GM12892 (cell line): Measurements from ENCODE around the gene PTPN1.
"Not testable (repeated sequence)": the region's sequence is repeated elsewhere in the genome, so short reads cannot be mapped to it uniquely, and the experiment has no call there.

ENCODE experiments used
- DNase-seq: peaks from one replicate; pipeline ENCODE4 v3.0.0; 2011; ENCODE audit not compliant: insufficient read length
- FAIRE-seq: peaks from 2 replicates; lab custom pipeline; 2011; peaks lifted over from hg19 to GRCh38; lab: Jason Lieb, UNC
- POLR2A ChIP-seq: IDR thresholded peaks from 2 replicates; pipeline ENCODE4 v1.6.1; 2011; ENCODE audit warnings: low read depth, low read length, control low read depth
- POLR2AphosphoS5 ChIP-seq: IDR thresholded peaks from 2 replicates; pipeline ENCODE4 v1.6.1; 2011; ENCODE audit warnings: low read depth, low read length, control low read depth
- TAF1 ChIP-seq: IDR thresholded peaks from 2 replicates; pipeline ENCODE4 v1.6.1; 2011; ENCODE audit warnings: low read depth, mild to moderate bottlenecking, control low read depth, low read length, borderline replicate concordance

PTPN1 gene

DNA sequence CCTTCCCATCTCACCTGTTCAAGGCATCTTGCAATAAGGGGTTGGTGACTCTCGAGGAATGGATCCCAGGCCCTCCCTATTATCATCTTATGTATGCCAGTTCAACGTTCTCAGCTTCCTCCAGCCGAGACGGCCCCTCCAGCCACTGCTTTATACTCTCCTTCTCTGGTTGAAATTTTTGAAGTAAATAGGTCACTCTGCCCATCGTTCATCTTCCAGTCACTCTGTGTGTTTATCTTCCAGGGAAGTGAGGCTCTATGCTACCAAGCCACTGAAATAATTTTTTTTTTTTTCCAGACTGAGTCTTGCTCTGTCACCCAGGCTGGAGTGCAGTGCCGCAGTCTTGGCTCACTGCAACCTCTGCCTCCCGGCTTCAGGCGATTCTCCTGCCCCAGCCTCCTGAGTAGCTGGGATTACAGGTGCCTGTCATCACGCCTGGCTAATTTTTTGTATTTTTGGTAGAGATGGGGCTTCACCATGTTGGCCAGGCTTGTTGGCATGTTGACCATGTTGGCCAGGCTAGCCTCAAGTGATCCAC lies 17.0 kb downstream of the PTPN1 start:
- FAIRE-seq (no peak), DNase-seq (no peak)
- TF ChIP-seq POLR2AphosphoS5 (no peak), TAF1 (no peak), POLR2A (no peak)

DNA sequence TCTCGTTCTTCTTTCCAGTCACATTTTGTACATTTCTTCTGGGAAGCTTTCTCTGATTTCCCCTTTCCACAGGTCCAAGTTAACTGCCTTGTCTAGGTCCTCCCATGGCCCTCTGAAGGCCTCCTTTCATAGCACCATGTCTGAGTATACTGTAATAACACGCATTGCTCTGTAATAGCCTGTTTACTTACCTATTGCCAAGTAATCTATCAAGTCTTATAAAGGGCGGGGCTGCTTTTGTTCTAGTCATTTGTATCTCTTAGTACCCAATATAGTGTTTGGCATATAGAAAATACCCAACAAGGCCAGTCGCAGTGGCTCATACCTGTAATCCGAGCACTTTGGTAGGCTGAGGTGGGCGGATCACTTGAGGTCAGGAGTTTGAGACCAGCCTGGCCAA lies 17.9 kb downstream of the PTPN1 start:
- TF ChIP-seq POLR2A: no peak
- no peak for TF ChIP-seq TAF1
- TF ChIP-seq POLR2AphosphoS5: no peak
- FAIRE-seq (peak; percentile 58), DNase-seq (no peak)

DNA sequence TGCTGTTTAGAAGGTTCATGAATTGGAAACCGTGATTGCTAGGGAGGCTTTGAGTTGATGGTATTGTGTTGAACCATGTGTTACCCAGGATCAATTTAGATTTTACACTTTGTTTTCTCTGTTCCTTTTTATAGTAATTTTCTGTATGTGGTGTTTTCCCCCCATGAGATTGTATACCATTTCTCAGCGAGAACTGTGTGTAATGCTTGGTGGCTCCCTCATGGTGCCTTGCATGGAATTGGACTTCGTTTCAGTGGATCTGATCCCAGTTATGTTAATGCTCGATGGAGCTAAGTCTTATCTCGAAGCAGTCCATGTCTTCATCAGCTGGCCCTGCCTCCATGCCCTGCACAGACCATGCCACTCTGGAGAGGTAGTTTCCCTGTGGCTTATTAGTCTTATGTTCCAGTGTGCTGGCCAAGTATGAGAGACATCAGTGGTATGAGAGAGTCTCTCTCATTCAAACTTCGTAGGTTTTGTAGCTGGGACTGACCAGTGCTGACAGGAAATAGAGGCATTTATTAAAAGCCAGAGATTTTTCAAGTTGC lies 18.7 kb downstream of the PTPN1 start:
- peak; percentile 17 for FAIRE-seq
- TF ChIP-seq POLR2AphosphoS5: no peak
- TF ChIP-seq TAF1: no peak
- no peak for TF ChIP-seq POLR2A

DNA sequence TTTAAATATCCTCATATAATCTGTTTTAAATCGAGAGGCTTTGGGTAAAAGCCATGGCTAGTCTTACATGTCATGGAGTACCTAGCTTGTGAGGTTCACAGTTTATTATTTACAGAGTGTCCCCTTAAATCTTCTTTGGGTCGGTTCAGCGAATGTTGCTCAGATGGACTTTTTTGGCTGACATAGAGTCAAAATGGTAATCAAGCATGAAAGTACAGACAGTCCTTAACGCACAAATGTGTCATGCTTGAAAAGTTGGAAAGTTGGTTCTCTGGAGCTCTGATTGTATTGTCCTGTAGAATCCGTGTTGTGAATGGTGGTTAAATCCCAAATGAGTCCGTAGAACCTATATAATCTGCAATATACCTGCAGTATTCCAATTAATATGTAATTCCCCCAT lies 22.0 kb downstream of the PTPN1 start:
- DNase-seq: no peak
- TF ChIP-seq POLR2AphosphoS5: no peak
- no peak for TF ChIP-seq TAF1
- no peak for TF ChIP-seq POLR2A
- no peak for FAIRE-seq

More for the DNA sequence above, 18.7 kb downstream of the PTPN1 start:
- no peak for DNase-seq

DNA sequence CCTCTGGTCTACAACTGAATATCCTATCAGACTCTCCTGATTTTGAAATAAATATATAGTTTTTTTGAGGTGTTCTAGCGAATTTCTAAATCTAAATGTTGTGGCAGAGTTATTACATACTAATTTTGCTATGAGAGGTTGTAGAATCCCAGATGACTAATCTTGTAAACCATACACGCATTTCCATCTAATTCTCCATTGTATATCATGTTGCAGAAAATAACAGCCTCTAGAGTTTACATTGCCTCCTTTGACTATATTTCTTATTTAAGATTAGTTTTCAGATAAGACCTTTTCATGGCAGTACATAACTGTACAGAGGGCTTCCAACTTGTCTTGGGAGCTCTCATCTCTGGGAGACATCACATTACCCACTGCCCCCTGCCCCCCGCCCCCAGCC lies 22.9 kb downstream of the PTPN1 start:
- DNase-seq (no peak), FAIRE-seq (no peak)
- TF ChIP-seq POLR2A (no peak), POLR2AphosphoS5 (no peak), TAF1 (no peak)

DNA sequence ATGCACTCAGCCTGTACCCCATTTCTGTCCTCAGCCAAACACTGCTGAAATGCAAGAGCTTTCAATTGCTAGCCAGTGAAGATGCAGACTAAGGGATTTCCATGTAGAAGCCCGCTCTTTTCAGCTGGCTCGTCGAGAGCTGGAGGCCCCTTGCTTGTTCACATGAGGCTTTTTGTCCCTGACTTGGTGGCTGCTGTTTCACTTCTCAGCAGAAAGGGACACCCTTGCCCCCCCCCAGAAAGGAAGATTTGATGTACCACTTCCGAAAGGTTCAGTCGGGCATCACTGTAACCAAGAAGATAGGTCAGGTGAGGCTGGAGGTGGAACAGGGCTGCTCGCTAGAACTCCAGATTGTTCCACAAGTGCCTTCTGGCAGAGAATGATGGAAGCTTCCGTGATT lies 23.3 kb downstream of the PTPN1 start:
- no peak for DNase-seq
- no peak for FAIRE-seq
- TF ChIP-seq TAF1 (no peak), POLR2A (no peak), POLR2AphosphoS5 (no peak)

DNA sequence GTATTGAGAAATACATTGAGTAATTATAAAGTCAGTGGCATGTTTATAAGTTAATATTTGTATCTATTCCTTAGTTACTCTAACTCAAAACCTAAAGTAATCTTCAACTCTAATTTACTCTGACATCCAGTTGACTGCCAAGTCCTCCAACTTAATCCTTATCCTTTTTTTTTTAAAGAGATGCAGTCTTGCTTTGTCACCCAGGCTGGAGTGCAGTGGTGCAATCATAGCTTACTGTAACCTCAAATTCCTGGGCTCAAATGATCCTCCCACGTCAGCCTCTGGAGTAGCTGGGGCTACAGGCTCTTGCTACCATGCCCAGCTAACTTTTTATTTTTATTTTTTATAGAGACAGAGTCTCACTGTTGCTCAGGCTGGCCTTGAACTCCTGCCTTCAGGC lies 24.4 kb downstream of the PTPN1 start:
- TF ChIP-seq POLR2AphosphoS5: no peak
- TF ChIP-seq TAF1: no peak
- no peak for TF ChIP-seq POLR2A
- DNase-seq (no peak), FAIRE-seq (no peak)

DNA sequence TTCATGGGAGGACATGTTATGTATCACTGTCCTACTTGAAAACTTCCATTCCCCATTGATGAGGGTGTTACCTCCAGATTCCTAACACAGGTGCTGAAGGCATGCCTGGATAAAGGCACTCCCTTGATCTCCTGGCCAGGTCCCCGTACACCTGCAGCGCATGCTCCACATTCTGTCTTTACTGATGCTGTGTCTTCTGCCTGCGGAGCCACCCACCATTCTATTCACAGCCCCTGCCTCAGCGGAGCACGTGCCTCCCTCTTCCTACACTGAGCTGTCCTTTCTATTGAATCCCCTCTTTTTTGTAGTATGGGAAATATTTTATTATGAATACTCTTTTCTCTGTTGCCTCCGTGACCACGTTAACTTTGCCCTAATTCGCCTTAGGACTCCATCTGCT lies 25.0 kb downstream of the PTPN1 start:
- FAIRE-seq: no peak
- TF ChIP-seq POLR2A: no peak
- TF ChIP-seq TAF1: no peak
- TF ChIP-seq POLR2AphosphoS5: no peak
- no peak for DNase-seq

DNA sequence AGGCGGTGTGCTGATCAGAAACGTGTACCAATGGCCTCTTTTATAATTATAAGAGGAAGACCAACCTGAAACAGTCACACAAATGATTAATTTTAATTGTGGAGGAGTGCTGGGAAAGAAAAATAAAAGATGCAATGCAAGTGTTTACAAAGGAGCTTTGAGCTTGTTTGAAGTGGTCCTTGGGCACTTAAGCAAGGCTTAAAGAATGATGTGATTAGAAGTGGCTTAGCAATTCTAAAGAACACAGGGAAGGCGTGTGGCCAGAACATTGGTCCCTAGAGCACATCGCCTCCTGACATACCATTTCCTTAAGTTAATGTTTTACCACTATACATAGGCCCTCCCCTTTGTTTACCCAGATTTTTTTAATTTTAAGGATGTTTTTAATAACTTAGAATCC lies 26.1 kb downstream of the PTPN1 start:
- no peak for FAIRE-seq
- DNase-seq: no peak

DNA sequence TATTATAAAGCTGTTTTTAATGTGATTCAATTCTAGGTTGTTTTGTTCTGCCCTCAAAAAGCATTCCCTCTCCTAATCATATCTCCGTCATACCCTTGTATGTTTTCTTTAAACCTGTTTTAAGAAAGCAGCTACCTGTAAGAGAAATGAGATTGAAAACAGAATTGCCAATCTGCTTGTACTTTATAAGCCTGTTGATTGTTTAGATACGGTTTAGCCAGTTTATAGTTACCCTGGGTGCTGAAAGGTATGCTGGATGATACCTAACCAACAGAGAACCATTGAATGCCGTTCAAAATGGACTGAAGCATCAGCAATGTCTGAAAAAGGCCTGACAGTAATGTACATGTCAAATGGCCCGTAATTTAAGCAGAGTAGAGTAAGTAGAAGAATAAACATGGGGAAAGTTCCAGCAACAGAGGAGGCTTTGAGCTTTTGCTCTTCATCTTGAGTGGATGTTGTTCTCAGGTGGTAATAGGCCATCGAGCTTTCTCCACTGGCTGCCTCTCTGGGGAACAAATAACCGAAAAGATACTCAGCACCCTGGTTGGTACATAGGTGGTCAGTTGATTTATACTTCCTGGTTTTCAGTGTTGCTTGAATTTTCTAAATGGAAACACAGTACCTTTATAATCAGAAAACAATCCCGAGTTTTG lies 27.5 kb downstream of the PTPN1 start:
- FAIRE-seq: no peak
- DNase-seq: no peak
- no peak for TF ChIP-seq TAF1
- TF ChIP-seq POLR2AphosphoS5: no peak
- TF ChIP-seq POLR2A: no peak

More for the DNA sequence above, 26.1 kb downstream of the PTPN1 start:
- no peak for TF ChIP-seq TAF1
- no peak for TF ChIP-seq POLR2AphosphoS5
- no peak for TF ChIP-seq POLR2A

DNA sequence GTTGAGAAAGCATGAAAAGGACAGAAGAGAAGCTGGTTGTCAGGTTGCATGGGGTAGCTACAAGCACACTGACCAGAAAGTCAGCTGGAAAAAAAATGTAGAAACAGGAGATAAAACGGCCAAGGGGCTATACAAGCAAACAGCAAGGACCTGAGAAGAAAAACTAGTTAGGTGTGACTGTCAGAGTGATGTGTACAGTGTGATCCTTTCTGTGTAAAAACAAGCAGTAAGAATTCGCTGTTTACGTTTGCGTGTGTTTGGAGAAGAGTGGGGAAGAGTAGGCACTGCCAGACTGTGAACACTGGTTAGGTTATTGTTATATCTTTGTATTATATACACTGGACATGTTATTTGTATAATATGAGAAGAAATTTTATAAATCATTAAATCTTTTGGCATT lies 28.1 kb downstream of the PTPN1 start:
- no peak for TF ChIP-seq TAF1
- no peak for DNase-seq
- peak; percentile 9 for FAIRE-seq

DNA sequence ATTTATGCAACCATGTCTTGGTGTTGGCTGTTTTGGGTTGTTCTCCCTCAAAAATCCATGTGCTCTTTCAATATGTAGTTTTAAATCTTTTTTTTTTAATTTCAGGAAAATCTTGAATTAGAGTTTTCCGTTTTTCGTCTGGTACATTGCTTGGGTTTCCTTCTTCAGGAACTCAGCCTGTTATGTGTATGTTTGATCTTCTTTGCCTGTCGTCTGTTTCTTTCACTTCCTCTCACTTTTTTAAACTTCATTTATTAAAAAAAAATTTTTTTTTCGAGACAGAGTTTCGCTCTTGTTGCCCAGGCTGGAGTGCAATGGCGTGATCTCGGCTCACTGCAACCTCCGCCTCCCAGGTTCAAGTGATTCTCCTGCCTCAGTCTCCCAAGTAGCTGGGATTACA lies 29.6 kb downstream of the PTPN1 start:
- DNase-seq, FAIRE-seq: not testable (repeated sequence)
